ENCODE data around the gene LDHB. TPM values are rescaled to one million over a fixed set of nuclear protein-coding genes. Genes with fewer than 3 reads are reported as not detected.
A peak's percentile ranks its signal among the peaks of the same experiment; 100 is the strongest.
"Not testable (repeated sequence)": the region's sequence is repeated elsewhere in the genome, so short reads cannot be mapped to it uniquely, and the experiment has no call there.

LDHB gene
- total RNA-seq, 1 donor from 2014 or later, result 251 TPM

DNA sequence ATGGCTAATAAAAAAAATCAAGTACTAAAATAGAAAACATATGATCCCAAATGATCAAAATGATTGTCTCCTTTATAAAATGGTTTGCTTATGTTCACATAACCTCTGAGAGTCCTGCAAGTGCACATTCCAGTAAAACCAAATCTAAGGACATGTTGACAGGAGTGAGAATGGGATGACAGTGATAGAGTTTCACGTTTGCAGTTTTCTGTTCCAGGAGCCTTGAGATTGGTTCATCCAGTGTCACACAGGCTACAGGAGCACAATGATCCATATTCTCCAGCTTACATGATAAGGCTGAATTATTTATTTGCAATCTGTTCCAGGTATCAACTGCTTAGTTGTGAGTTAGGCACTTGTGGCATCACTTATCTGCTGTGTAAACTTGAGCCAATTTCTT, 51.5 kb downstream of the LDHB start:
- ATAC-seq, result no peak

- peak; percentile 65 for ATAC-seq
Observed at GRCh38 chr12:21604245-21605101, 53.2 kb downstream of the LDHB start, which contains the start of gene GYS2. Gene GYS2, minus strand, starts transcription at chr12:21604847. Its CDS starts 255 bp downstream, at chr12:21604592.

DNA sequence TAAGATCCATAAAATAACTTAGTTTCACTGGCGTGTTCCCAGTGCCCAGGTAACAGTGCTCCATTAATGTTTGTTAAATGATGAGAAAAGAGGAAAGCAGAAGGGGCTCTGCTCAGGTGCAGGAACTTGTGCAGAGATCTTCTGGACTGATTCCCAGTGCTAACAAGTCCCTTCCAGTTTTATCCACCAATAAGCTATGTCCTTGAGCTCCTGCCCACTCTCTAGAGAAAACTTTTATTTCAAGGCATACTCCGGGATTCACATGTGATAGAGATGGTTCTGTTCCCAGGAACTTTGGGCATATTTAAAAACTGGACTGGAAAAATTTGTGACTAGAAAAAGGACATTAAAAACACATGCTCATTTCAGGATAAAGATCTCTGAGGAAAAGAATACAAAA, 54.9 kb downstream of the LDHB start:
- no peak for ATAC-seq

GRCh38 chr12:21600196-21600595, 57.4 kb downstream of the LDHB start:
- ATAC-seq, result no peak

GRCh38 chr12:21599143-21599999, 58.3 kb downstream of the LDHB start:
- ATAC-seq, result no peak

- ATAC-seq, result no peak
Observed at GRCh38 chr12:21598651-21599050, 59.0 kb downstream of the LDHB start.

GRCh38 chr12:21595356-21595755, 62.3 kb downstream of the LDHB start:
- not testable (repeated sequence) for ATAC-seq

- no peak for ATAC-seq
Observed at GRCh38 chr12:21585485-21585884, 72.2 kb downstream of the LDHB start.

Other genes starting within 250 kb of the LDHB start
- gene PYROXD1, start 220.2 kb downstream of the LDHB start, total RNA-seq, result 19.8 TPM
- gene RECQL, start 156.2 kb downstream of the LDHB start, total RNA-seq, result 16.7 TPM
- gene GOLT1B, start 156.1 kb downstream of the LDHB start, total RNA-seq, result 15.1 TPM
- 0.08 TPM for gene SPX, start 131.5 kb downstream of the LDHB start, total RNA-seq
- gene GYS2, start 53.0 kb downstream of the LDHB start, total RNA-seq, result 0.68 TPM
- gene KCNJ8, start 116.9 kb upstream of the LDHB start, total RNA-seq, result 1.1 TPM